GM21515 (cell line): ENCODE measurements around the gene OR2T3.
"Not testable (repeated sequence)": the region's sequence is repeated elsewhere in the genome, so short reads cannot be mapped to it uniquely, and the experiment has no call there.

Source experiments
- ATAC-seq: cut with Tn5 transposase; IDR thresholded peaks from one replicate; pipeline ENCODE4 v1.9.1; 2021; ENCODE audit not compliant: unreplicated experiment

Gene OR2T3, protein sequence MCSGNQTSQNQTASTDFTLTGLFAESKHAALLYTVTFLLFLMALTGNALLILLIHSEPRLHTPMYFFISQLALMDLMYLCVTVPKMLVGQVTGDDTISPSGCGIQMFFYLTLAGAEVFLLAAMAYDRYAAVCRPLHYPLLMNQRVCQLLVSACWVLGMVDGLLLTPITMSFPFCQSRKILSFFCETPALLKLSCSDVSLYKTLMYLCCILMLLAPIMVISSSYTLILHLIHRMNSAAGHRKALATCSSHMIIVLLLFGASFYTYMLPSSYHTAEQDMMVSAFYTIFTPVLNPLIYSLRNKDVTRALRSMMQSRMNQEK

GRCh38 chr1:248473051-248473450 is at the start of gene OR2T3:
Gene OR2T3, plus strand, starts transcription at chr1:248473351. Its CDS starts 0 bp downstream, at chr1:248473351.
- ATAC-seq, result not testable (repeated sequence)

- peak; percentile 44 for ATAC-seq
Measured at GRCh38 chr1:248427526-248428191, 45.5 kb upstream of the OR2T3 start.

GRCh38 chr1:248428192-248428533 is 45.0 kb upstream of the OR2T3 start:
- ATAC-seq, result peak; percentile 92

DNA sequence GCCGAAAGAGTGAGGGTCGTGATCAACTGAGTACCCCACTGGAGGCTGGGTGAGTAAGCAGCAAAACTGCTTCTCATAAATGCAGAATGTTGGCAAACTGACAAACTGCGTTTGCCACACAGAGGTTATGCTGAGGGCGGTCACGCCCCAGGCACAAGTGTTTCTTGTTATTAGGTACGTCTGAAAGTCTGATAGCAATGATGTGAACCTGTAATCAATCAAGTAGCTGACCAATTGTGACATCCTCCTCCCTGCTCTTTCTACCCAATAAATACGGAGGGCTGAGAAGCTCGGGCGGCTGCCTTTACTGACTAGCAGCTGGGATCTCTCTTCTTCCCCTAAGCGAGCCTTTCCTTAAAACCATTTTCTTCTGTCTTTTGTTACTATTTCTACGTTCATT is 41.5 kb upstream of the OR2T3 start:
- ATAC-seq, result not testable (repeated sequence)

GRCh38 chr1:248432201-248432600 is 41.0 kb upstream of the OR2T3 start:
- not testable (repeated sequence) for ATAC-seq

GRCh38 chr1:248433811-248434415 is 39.2 kb upstream of the OR2T3 start:
- ATAC-seq, result not testable (repeated sequence)

DNA sequence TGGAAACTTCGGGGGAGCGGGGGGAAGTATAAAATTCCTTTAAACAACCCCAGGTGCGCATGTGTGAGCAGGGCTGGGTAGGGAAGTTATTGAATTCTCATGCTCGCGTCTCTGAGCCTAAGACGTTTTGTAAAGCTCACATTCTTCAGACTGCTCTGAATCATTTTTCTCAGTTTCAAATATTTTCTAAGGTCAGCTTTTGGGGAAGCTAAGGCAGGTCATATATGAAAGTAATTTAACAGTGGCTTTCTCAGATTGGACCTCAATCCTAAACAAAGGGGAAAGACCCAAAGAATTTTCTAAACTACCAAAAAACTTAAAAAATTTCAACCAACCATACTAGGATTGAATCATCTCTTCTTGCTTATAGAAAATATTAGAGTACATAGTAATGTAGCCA is 38.2 kb upstream of the OR2T3 start:
- ATAC-seq, result not testable (repeated sequence)

- ATAC-seq, result peak; percentile 79
Measured at GRCh38 chr1:248436303-248436702, 36.8 kb upstream of the OR2T3 start.

DNA sequence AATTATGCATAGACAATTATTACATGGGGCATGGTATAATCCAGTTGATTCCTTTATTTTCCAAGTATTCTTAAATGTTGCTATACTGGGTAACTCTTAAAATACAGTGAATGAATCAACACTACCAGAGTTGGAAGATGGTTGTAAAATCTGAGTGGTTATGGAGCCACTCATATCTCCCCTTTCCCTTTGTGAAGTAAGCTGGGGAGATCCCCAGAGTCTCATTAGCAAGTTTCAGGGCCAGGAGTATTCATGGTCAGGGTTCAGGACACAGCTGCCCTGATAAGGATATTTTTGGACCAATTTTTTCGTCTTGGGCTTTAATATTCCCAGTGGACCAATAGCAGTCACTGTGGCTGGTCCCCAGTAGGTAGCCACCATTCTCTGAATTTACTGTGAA is 34.5 kb upstream of the OR2T3 start:
- not testable (repeated sequence) for ATAC-seq

DNA sequence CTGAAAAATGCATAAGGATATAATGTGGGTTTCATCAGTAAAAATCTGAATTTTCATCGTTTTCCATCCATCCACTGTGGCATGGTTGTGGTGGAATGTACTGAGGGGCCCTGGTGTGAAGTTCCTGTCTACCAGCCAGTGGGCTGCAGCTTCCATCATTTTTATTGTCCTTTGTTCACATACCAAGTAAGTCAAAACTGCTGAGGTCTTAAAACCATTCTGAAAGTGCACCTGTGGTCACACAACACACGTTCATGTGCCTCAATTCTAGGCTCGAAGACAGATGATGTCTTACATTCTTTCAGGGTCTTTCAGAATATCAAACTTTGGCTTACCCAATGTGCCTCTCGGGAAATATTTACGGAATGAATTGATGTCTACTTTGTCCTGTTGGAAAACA is 33.9 kb upstream of the OR2T3 start:
- ATAC-seq, result not testable (repeated sequence)

- ATAC-seq, result not testable (repeated sequence)
Measured at GRCh38 chr1:248442500-248443277, 30.5 kb upstream of the OR2T3 start.

- ATAC-seq, result not testable (repeated sequence)
Measured at GRCh38 chr1:248444603-248445002, 28.5 kb upstream of the OR2T3 start.

DNA sequence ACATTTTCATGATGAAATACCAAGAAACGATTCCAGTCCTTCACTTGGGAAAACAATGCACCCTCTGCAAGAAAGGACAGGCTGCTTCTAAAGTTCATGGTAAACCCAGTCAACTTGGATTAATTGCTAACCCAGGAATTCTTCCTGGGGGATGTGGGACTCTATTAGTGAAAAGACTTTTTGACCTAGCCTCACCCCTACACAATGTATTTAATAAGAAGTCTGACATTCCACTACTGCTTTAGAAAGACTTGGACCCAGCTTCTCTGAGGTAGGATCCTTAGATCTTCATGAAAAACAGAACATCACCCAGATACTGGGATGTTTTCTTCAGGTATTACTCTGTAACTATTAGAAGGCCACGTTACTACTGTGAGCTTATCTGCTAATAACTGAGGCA is 27.8 kb upstream of the OR2T3 start, which contains the start of gene OR2T2:
OR2T2 (plus strand) TSS at position 239 of the 400 bp plus-strand sequence. CDS start 7,161 bp downstream, outside the sequence.
- not testable (repeated sequence) for ATAC-seq

GRCh38 chr1:248448409-248449074 is 24.6 kb upstream of the OR2T3 start:
- ATAC-seq, result peak; percentile 39

- not testable (repeated sequence) for ATAC-seq
Measured at GRCh38 chr1:248449821-248450465, 23.2 kb upstream of the OR2T3 start.

DNA sequence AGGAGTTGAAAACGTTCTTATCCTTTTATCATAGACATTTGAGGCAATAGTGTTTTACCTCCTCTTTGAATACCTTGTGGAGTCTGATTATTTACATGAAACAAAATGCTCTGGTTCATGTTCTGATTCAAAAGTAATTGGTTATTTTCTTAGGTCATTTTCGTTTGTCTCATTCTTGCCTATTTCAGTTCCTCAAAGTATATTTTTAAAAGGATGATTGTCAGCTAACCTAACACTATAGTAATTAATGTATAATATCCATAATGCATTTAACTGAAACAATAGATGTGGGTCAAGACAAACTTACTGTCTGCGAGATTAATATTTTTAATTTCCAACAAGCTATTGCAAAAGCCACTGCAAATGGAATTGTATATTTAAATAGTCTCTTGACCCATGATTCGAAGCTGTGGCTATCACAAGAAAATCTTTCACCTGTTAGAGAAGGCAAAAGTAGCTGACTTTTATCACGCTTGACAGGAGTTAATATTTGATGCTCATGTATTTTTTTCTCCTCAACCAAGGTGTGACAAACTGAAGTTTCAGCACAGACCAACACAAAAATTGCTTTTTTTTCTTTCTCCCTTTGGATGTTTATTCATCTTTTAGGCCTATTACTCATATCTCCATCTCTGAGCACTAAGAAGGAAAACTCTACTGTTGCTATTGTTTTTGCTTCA is 22.5 kb upstream of the OR2T3 start:
- ATAC-seq, result peak; percentile 67

DNA sequence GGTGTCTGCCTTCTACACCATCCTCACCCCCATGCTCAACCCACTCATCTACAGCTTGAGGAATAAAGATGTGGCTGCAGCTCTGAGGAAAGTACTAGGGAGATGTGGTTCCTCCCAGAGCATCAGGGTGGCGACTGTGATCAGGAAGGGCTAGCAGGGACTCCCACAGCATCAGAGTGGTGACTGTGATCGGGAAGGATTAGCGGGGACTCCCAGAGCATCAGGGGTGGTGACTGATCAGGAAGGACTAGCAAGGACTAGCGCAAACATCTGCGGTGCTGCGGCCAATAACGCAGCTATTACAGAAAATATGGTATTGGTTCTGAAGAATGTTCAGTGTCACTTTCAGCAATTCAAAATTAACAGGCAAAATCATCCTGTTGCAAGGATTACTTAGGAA is 19.5 kb upstream of the OR2T3 start:
- not testable (repeated sequence) for ATAC-seq

DNA sequence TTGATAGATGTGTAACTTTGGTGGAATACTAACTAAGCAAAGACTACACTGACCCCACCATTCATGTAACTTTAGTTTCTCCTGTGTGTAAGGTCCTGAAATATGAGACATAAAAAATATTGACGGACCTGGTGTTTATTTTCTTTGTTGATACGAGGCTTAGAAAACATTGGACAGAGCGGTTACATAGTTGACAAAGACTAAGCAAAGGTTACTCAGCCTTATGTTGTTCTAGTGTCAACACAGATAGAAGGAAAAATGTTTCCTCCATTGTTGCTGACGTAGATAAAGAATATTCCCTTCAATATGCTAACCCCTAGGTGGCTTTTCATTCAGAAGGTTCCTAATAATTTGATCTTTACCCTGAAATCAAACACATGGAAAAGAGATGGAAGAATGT is 18.1 kb upstream of the OR2T3 start:
- not testable (repeated sequence) for ATAC-seq

DNA sequence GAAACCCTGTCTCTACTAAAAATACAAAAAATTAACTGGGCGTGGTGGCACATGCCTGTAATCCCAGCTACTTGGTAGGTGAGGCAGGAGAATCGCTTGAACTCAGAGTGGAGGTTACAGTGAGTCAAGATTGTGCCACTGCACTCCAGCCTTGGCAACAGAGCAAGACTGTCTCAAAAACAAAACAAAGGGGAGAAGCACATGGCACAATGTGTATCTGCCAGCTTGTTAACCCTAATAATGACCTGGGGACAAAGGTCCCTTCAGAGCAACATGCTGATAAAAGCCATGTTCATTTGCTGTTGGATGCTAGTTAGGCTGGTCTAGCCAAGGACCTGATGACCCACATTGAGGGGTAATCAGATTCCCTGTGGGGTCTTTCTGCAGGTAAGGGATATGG is 16.5 kb upstream of the OR2T3 start:
- ATAC-seq, result not testable (repeated sequence)
